NCI-H748 (cell line): ENCODE results near the gene TRAK2.

Experiments used
- DNase-seq: peaks from one replicate; lab custom pipeline; 2025; ENCODE audit not compliant: unreplicated experiment; lab: John Stamatoyannopoulos, UW

The TRAK2 gene

DNA sequence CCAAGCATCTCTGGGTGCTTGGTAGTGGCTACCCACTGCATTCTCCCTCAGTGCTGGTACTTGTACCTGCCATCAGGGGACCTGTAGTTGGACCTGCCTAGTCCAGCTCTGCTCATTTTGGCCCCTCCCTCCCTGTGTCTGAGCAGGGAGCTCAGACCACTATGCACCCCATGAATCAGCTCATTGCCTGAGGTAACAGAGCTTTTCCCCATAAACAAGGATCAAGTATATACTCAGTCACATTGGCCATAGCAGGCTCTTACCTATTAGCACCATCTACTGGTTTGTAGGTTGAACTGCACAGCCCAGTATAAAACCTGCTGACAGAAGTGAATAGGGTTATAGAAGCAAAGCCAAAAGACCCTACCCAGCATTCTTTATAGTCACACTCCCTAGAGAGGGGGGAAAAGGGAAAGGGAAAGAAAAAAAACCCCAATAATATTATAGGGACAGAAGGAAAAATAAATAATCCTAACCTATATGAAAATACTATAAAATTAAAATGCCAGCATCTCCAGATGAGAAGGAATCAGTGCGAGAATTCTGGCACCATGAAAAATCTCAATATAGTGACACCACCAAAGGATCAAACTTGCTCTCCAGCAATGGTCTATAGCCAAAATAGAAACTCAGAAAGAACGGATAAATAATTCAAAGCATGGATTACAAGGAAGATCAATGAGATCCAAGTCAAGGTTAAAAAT is 87.2 kb downstream of the TRAK2 start:
- DNase-seq, result peak; percentile 61

DNA sequence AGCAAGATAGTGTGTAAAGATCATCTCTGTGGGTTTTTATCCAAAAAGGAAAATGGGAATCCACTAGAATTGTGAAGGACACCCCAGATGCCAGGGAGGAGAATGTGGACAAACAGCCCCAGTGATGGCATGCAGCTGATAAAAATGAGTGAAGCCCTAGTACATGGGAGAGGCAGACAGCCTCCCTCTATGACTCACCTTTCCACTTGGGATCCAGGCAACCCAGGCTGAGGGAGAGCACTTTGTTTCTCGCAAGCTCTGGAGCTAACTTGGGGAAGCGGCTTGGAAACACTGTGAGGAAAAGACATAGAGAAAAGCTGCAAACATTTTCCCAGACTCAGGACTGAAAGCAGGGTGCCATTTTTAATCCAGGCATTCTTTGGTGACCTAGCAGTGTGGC is 88.9 kb downstream of the TRAK2 start:
- DNase-seq, result no peak

DNA sequence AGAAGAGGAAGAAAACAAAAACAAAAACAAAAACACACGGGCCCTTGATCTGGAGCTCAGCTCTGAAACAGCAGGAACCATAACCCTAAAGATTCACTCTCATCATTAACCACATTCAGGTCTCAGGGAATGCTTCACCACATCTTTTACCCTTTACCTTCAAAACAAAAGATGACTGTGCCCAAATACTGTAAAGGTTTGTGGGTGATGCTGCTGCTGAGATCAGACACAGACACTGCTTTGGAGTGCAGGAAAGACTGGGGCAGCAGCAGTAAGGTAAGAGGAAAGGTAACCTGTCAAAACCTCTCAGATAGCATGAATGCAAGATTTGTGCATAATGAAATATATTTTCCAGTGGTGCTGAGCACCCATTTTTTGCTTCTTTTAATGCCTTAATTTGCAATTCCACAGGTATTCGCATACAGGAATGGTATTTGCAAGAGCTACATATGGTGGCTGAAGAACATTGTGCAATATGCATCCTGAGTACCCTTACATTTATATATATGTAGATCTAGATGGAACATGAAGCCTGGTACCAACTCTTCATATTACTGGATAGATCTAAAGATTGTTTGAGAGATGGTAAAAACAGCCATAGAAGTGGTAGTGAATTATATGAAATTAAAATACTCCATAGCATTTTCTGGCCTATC is 90.1 kb downstream of the TRAK2 start:
- DNase-seq, result no peak

DNA sequence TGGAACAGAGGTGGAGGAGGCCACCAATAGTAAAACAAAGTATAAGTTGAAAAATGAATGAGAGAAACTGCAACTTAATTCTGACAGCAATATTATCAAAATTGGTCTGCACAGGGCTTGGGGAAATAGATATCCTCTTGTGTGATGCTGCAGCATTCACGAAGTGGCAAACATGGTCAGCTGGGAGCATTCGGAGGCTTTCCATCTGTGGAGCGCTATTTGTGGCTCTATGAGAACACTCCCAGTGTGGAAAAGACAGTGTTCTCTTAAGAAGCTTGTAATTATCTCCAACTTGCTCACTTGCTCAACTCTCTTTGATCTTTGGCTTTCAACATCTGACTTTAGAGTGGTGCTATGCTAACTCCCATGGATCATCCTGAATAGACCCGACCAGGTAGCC is 91.0 kb downstream of the TRAK2 start:
- no peak for DNase-seq

DNA sequence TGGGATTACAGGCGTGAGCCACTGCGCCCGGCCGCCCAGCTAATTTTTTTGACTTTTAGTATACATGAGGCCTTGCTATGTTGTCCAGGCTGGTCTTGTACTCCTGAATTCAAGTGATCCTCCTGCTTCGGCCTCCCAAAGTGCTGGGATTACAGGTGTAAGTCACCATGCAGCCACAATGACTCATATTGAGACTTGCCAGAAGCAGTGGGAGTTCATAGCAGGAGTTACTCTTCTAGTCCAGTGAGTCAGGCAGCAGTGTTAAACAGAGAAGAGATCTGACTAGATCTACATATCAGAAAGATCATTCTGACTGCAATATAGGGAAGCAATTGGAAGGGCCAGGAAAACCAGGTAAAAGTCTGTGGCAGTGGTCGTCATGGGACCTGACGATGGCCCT is 92.6 kb downstream of the TRAK2 start:
- no peak for DNase-seq

DNA sequence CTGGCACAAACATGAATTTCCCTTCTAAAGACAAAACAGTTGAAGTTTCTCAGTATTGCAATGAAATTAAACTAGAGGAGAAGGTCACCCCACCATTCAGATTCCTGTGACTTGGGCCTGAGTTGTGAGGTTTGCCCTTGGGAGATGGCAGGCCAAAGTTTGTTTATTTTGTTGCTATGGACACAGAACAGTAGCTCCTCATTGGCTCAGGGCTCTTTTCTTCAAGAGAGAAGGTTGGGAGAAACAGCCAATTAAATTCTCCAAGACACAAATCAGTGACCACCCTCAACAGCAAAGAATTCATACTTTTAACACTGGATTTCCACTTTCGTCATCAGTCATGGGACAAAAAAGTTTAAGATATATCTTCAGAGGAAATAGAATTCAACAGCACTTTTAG is 94.0 kb downstream of the TRAK2 start, which contains the start of gene FLACC1:
FLACC1 (minus strand) TSS at position 125 of the 400 bp plus-strand sequence. CDS start 5,941 bp downstream, outside the sequence.
- DNase-seq, result peak; percentile 31

DNA sequence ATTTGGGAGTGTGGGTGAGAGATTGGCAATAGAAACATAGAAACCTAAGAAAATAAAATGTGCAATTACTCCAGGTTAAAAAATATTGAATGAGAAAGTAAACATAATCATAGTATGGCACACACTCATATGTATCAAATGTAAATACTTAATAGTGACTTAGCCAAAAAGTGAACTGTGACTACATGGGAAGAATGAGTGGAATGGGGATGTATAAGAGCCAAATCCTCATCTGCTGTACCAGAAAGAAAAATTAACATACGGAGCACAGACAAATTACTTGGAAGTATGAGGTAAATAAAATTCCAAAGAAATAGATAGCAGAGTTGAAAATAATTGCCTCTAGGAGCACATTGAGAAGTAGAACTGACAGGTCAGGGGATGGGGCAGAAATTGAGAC is 98.1 kb downstream of the TRAK2 start:
- DNase-seq, result no peak

DNA sequence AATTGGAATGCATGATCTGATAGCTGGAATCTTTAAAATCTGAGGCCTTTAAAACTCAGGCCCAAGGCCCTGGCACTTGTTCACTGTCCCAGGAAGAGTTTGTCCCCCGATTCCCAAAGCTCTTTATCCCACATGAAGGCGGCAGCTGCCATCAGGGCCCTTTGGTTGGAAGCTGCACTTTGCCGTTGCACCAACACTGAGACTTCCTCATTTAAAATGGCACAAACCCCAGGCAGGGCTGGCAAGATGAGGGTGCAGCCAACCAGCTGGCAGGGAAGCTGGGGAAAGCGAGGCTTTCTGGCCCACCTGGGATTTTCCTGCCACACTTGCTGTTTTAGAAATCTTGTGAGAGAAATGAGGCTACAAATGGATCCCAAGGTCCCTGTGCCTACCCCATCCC is 100.4 kb downstream of the TRAK2 start:
- no peak for DNase-seq

DNA sequence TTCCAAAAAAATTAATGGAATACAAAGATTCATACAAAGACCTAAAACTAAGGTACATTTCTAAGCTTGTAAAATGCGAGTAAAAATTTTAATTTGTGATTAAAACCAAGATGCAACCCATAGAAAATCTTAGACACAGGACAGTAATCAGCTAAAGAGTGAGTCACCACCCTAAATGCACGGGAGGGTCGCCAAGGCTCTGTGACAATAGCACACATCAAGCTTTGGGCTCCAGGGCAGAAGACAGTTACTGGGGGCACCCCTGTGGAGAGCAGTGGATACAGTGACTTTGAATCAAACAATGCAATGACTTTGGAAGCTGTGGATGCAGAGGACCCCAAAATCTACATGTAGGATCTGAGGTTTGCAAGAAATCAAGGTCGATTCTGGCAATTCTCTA is 101.7 kb downstream of the TRAK2 start:
- no peak for DNase-seq

DNA sequence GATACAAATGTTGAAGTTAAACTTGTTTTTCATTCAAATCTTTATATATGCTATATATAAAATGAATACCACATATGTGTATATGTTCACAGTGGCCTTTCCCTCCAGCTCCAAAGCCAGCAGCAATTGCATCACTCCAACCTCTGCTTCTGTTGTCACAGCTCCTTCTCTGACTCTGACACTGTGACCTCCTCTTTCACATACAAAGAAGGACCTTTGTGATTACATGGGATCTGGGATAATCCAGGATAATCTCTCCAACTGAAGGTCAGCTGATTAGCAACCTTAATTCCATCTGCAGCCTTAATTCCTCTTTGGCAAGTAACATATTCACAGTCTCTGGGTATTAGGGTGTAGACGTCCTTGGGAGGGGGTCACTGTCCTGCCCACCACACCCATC is 102.5 kb downstream of the TRAK2 start:
- no peak for DNase-seq

DNA sequence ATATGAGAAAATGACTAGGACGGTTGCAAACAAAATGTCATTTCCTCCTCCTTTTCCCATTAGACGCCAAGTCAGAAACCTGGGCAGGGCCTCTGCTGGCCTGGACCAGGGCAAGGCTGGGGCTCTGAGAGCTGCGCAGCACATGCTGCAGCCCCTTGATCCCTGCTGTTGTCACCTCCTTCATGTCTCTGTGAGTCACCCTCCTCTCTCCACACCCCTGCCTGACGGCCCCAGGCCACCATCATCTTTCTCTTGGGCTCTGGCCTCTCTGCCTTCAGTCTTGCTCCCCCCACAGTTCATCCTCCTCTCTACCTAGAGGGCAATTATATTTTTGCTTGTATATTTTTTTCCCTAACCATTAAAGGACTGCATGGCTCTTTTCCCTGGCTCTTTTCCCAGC is 104.1 kb downstream of the TRAK2 start:
- DNase-seq, result no peak

DNA sequence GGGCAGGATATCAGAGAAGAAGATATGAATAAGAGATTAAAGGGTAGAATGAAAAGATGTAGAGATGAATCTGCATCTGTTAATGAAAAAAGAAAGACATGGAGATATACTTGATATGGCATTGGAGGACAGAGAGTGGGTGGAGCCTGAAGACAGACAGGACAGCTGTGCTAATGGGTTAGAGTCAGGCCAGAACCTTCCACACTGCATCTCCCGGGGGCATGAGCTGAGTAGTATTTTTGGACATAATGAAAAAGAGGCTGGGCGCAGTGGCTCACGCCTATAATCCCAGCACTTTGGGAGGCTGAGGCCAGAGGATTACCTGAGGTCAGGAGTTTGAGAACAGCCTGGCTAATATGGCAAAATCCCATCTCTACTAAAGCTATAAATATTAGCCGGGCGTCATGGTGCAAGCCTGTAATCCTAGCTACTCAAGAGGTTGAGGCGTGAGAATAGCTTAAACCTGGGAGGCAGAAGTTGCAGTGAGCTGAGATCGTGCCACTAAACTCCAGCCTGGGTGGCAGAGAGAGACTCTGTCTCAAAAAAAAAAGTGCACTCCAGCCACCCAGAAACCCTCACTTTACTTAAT is 105.5 kb downstream of the TRAK2 start:
- DNase-seq, result no peak

DNA sequence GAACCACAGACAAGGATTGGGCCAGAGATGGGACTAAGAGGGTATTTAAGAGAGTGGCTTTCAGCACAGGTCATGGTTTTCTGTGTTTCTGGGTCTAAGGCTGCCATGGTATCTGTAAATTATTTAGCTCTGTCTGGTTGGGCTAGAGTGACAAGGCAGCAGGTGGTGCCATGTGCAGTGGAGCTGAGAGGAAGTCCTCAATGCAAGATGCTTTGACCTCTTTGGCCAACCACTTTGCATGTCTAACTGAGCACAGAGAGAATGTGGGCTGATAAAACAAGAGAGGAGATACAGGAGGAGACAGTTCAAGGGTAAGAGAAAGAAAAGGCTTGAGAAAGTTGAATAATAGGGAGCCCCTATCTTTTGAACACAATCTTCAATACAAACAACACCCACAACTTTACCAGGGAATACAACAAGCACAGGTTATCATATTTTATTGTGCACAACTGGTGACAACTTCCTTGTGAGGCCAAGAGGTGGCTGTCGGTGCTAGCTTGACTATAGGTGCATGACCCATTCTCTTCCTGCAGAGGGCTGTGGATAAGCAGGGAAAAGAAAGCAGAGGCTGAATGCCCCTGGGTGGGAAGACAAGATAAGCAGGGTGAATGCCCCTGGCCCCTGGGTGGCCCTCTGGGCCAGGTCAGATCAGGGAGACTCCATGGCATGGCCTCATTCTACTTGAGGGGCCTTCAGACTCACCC is 106.4 kb downstream of the TRAK2 start:
- no peak for DNase-seq

DNA sequence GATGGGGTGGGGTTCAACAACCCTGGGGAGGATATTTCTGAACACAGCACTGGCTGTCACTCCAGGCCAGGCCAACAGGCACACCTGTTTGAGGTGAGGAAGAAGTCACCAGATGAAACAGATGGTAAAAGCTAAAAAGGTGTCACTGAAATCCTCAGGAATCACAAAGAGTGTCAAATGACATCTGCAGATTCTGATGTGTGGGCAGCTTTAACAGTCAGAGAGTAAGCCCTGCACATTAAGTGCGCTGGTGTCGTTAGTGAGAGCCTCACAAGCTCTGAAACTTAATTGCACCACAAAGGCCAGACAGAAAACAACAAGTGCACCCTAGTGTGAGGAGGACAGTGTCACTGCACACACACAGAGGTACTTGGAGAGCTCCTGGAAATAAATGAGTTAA is 107.7 kb downstream of the TRAK2 start:
- no peak for DNase-seq

DNA sequence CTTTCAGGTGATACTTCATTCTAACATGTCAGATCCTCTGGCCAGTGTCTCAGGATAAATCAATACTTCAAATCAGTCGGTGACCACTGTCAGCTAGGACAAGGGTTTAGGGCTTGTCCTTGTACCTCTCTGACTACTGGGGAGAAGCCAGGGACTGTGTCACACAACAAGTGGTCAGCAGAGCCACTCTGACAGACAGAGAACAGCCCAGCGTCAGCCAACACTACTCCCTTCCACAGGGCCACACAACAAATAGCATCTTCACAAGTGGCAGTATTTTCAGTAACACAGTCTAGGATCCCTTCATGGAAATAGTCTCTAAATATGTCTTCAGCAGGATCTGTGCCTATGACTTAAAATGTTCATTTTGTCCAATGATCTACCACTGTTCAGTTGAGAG is 108.3 kb downstream of the TRAK2 start:
- no peak for DNase-seq

DNA sequence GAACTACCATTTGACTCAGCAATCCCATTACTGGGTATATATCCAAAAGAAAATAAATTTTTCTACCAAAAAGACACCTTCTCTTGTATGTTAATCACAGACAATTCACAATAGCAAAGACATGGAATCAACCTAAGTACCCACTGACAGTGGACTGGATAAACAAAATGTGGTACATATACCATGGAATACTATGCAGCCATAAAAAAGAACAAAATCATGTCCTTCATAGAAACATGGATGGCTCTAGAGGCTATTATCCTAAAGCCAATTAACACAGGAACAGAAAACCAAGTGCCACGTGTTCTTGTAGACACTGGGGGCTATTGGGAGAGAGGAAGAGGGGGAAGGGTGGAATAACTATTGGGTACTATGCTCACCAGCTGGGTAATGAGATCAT is 121.8 kb downstream of the TRAK2 start:
- no peak for DNase-seq

DNA sequence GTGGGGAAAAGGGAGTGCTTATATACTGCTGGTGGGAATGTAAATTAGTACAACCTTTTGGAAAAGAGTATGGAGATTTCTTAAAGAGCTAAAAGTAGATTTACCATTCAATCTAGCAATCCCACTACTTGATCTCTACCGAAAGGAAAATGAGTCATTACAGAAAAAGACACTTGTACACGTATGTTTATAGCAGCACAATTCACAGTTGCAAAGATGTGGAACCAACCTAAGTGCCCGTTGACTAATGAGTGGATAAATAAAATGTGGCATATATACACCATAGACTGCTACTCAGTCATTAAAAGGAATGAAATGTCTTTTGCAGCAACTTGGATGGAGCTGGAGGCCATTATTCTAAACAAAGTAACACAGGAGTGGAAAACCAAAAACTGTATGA is 123.6 kb downstream of the TRAK2 start:
- DNase-seq, result no peak
